Vagina (tissue), 2 donors: ENCODE measurements around the gene SYCP2. TPM values are rescaled to one million over a fixed set of nuclear protein-coding genes. Genes with fewer than 3 reads are reported as not detected.

ENCODE experiments used
- DNase-seq, 2 donors: peaks; one replicate each; pipeline ENCODE4 v3.0.0-alpha.2; 2017; ENCODE audit errors: extremely low spot score in 2 of 2
- H3K27ac ChIP-seq: fragments of 200-600 bp; sonication (generic); one replicate; pipeline ENCODE4 v1.5.1; 2019
- H3K27me3 ChIP-seq: fragments of 200-600 bp; sonication (generic); one replicate; pipeline ENCODE4 v1.5.1; 2019
- H3K36me3 ChIP-seq, 2 donors: fragments of 200-600 bp; sonication (generic); one replicate each; pipeline ENCODE4 v1.5.1; 2017 to 2019
- H3K4me1 ChIP-seq: fragments of 200-600 bp; sonication (generic); one replicate; pipeline ENCODE4 v1.5.1; 2019
- H3K4me3 ChIP-seq, 2 donors: fragments of 200-600 bp; sonication (generic); 1 replicate in 1 of 2; 2 replicates in 1 of 2; pipeline ENCODE4 v1.5.1; 2016 to 2019
- H3K9me3 ChIP-seq: fragments of 200-600 bp; sonication (generic); one replicate; pipeline ENCODE4 v1.5.1; 2019
- CTCF ChIP-seq, 3 experiments: fragments of 450-650 bp in 2 of 3; fragments of 200-600 bp in 1 of 3; sonication (generic) in 1 of 3; IDR thresholded peaks; one replicate each; pipeline ENCODE4 v1.5.1; 2017 to 2019; ENCODE audit warnings: antibody characterized with exemption in 3 of 3, mild to moderate bottlenecking in 2 of 3, moderate library complexity in 2 of 3
- POLR2A ChIP-seq, 2 donors: fragments of 450-650 bp; IDR thresholded peaks; one replicate each; pipeline ENCODE4 v1.6.1; 2017; ENCODE audit warnings: antibody characterized with exemption in 2 of 2, mild to moderate bottlenecking in 2 of 2, moderate library complexity in 2 of 2
- POLR2AphosphoS5 ChIP-seq, 2 donors: sonication (generic); formaldehyde crosslinking; IDR thresholded peaks; one replicate each; pipeline ENCODE4 v1.9.0; 2017; ENCODE audit warnings: antibody characterized with exemption in 2 of 2, mild to moderate bottlenecking in 2 of 2, low read depth in 1 of 2; ENCODE audit not compliant: insufficient read depth in 1 of 2
- intact Hi-C: fragments of 100-400 bp; cut with DNase I; formaldehyde crosslinking; loops from one replicate; pipeline ENCODE4 v1.15.1; 2023
- total RNA-seq: library from RNA; depleted of rRNA; stranded (reverse); fragments of >200 nt; gene quantifications from one replicate; pipeline ENCODE4 v1.2.3, GENCODE V29; 2016

The SYCP2 gene
- total RNA-seq, 1 donor from 2014 or later = 3.2 TPM

- Histone ChIP-seq H3K9me3 (no peaks in the 10 kb centered on the region), H3K4me3 (no peak overlapping the region), H3K4me1 (peaks cover 32% of the 10 kb centered on the region), H3K36me3 (peaks cover 0 to 20% of the 10 kb centered on the region in 2 donors), H3K27ac (no peak overlapping the region), H3K27me3 (no peaks in the 10 kb centered on the region)
- no peak for TF ChIP-seq POLR2AphosphoS5 (IDR thresholded peaks at IDR 0.05; ENCODE audit: insufficient read depth in 1 of 2, low read depth in 1 of 2)
- TF ChIP-seq CTCF (IDR thresholded peaks at IDR 0.05) = no peak
- no peak for TF ChIP-seq POLR2A (IDR thresholded peaks at IDR 0.05)
- intact Hi-C loops = no loop called here
- DNase-seq = no peak
These were observed 11.7 kb upstream of the SYCP2 start for GRCh38 chr20:59945175-59945574.

GRCh38 chr20:59944726-59945125, 11.3 kb upstream of the SYCP2 start:
- no peak overlapping the region for H3K27ac ChIP-seq
- H3K4me3 ChIP-seq = no peak overlapping the region
- TF ChIP-seq POLR2A (IDR thresholded peaks at IDR 0.05) (no peak), POLR2AphosphoS5 (IDR thresholded peaks at IDR 0.05; ENCODE audit: insufficient read depth in 1 of 2, low read depth in 1 of 2) (no peak), CTCF (IDR thresholded peaks at IDR 0.05) (no peak)
- H3K4me1 ChIP-seq = peaks cover 32% of the 10 kb centered on the region
- peaks cover 0 to 20% of the 10 kb centered on the region in 2 donors for H3K36me3 ChIP-seq
- DNase-seq = no peak
- intact Hi-C loops = no loop called here
- no peaks in the 10 kb centered on the region for H3K27me3 ChIP-seq
- H3K9me3 ChIP-seq = no peaks in the 10 kb centered on the region

DNA sequence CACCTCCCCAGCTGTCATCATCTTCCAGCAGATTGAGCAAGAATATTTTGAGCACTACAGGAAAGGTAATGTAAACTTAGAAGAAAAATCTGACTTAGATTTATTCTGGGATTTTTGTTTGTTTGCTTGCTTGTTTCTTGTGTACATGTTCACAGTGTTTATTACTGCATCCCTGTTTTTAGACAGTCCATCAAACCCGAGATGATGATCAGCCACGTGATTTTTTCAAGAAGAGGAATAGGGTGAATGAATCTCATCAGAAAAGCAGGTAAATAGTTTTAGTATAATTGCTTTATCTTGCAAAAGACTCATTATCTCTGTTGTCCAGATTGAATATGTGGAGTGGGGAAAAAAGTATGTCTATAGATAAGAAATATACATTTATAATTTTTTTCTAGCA, 8.8 kb upstream of the SYCP2 start:
- H3K4me1 ChIP-seq = peaks cover 50% of the 10 kb centered on the region
- no peak for DNase-seq
- intact Hi-C loops = no loop called here
- H3K9me3 ChIP-seq = no peaks in the 10 kb centered on the region
- no peaks in the 10 kb centered on the region for H3K27me3 ChIP-seq
- H3K36me3 ChIP-seq = peaks cover 0 to 20% of the 10 kb centered on the region in 2 donors
- TF ChIP-seq POLR2A (IDR thresholded peaks at IDR 0.05) (no peak), POLR2AphosphoS5 (IDR thresholded peaks at IDR 0.05; ENCODE audit: insufficient read depth in 1 of 2, low read depth in 1 of 2) (no peak), CTCF (IDR thresholded peaks at IDR 0.05) (no peak)
- H3K27ac ChIP-seq = no peak overlapping the region
- H3K4me3 ChIP-seq = no peak overlapping the region

GRCh38 chr20:59940956-59941294, 7.5 kb upstream of the SYCP2 start:
- Histone ChIP-seq H3K27ac (peak overlapping the region; percentile 88), H3K4me3 (peak overlapping the region; percentile 52 to 85), H3K4me1 (peaks cover 52% of the 10 kb centered on the region), H3K27me3 (no peaks in the 10 kb centered on the region), H3K36me3 (peaks cover 0 to 20% of the 10 kb centered on the region in 2 donors), H3K9me3 (no peaks in the 10 kb centered on the region)
- intact Hi-C loops = no loop called here
- no peak for DNase-seq
- TF ChIP-seq POLR2AphosphoS5 (IDR thresholded peaks at IDR 0.05; ENCODE audit: insufficient read depth in 1 of 2, low read depth in 1 of 2) (no peak), CTCF (IDR thresholded peaks at IDR 0.05) (no peak), POLR2A (IDR thresholded peaks at IDR 0.05) (no peak)

DNA sequence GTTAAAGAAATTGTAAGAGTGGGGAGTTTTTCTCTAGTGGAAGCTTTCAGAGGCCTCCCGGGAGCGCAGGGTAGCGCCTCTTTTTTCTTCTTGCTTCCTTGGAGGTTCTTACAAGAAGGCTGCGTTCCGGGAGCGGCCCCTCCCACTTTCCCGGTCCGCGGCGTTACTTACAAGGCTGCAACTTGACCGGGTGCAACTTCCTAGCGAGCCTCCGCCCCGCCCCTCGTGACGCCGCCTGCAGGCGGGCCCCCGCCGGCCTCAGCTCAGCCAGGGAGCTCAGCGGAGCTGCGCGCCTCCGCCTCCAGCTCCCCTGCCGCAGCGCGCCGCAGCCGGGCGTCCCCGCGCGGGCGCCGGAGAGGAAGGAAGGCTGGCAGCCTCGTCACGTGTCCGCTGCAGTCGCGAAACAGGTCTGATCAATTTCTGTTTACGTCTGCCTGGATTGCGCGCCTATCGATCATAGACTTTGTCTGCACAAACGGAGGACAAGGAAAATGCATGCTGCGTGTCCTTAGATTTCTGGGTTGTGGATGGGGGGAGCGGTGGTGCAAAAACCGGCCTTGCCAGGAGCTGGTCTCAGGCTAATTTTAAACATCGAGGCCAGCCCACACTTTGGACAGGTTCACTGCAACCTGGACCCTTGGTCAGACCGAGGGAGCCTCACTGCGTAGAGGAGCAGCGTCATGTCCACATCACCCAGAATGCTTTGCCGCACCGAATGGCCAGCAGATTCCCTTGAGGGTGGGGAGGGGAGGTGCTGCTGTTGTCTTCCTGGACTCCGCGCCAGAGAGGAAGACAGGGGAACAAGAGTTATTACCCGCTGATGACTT, 6.9 kb upstream of the SYCP2 start, which contains the start of the genes FAM217B and PPP1R3D:
Gene FAM217B (plus strand): TSS at position 261 of the 827 bp plus-strand sequence. CDS start 3,555 bp downstream, outside the sequence.
Gene PPP1R3D (minus strand): TSS at position 177 of the 827 bp plus-strand sequence. CDS start 374 bp downstream, outside the sequence.
- Histone ChIP-seq H3K4me1 (peaks cover 48% of the 10 kb centered on the region), H3K9me3 (no peaks in the 10 kb centered on the region), H3K36me3 (peaks cover 0 to 20% of the 10 kb centered on the region in 2 donors), H3K4me3 (peak within 1 kb of the TSS; percentile 52 to 85), H3K27ac (peak within 1 kb of the TSS; percentile 88), H3K27me3 (no peaks in the 10 kb centered on the region)
- intact Hi-C loops = no loop called here
- DNase-seq = peak in 1 of 2 donors; percentile 99
- TF ChIP-seq POLR2AphosphoS5 (IDR thresholded peaks at IDR 0.05; ENCODE audit: insufficient read depth in 1 of 2, low read depth in 1 of 2) (peak; percentile 75 to 88), CTCF (IDR thresholded peaks at IDR 0.05) (no peak), POLR2A (IDR thresholded peaks at IDR 0.05) (peak in 1 of 2 donors; percentile 72)
